Measurements from ENCODE around the gene MLPH.

The MLPH gene

GRCh38 chr2:237561221-237561620 lies 74.2 kb downstream of the MLPH start:
- H3K9me3 ChIP-seq (ENCODE audit: insufficient read depth, low read length, severe bottlenecking), result no peaks in the 10 kb centered on the region

GRCh38 chr2:237563816-237564215 lies 76.8 kb downstream of the MLPH start:
- no peak for ATAC-seq (ENCODE audit: insufficient read depth, low read depth)
- H3K9me3 ChIP-seq (ENCODE audit: insufficient read depth, low read length, severe bottlenecking), result no peaks in the 10 kb centered on the region
- no peaks in the 10 kb centered on the region for H3K79me2 ChIP-seq (ENCODE audit: insufficient read depth, low read length)
- no peak overlapping the region for H3K9ac ChIP-seq (ENCODE audit: low read depth, low read length)
- no peaks in the 10 kb centered on the region for H4K20me1 ChIP-seq (ENCODE audit: insufficient read depth, low read length)
- no peak overlapping the region for H3K27ac ChIP-seq (ENCODE audit: low read length)
- DNase-seq, result no peak
- no peaks in the 10 kb centered on the region for H3K36me3 ChIP-seq (ENCODE audit: insufficient read depth, low read length)
- H3K27me3 ChIP-seq (ENCODE audit: insufficient read depth, low read length, poor library complexity), result no peaks in the 10 kb centered on the region
- no peak for TF ChIP-seq EZH2 (IDR thresholded peaks at IDR 0.05; ENCODE audit: borderline replicate concordance, low read depth, low read length, severe bottlenecking)
- TF ChIP-seq CTCF (IDR thresholded peaks at IDR 0.05; ENCODE audit: borderline replicate concordance, extremely low read depth, low read length, poor library complexity, severe bottlenecking), result no peak
- no peak overlapping the region for H3K4me2 ChIP-seq (ENCODE audit: insufficient read depth, low read length)
- no peak overlapping the region for H2AFZ ChIP-seq (ENCODE audit: low read depth, low read length)
- H3K4me3 ChIP-seq (ENCODE audit: low read depth in 1 of 2, low read length in 2 of 2), result no peak overlapping the region
- H3K4me1 ChIP-seq (ENCODE audit: insufficient read depth, low read length), result no peaks in the 10 kb centered on the region

More at GRCh38 chr2:237561221-237561620, 74.2 kb downstream of the MLPH start:
- H4K20me1 ChIP-seq (ENCODE audit: insufficient read depth, low read length), result no peaks in the 10 kb centered on the region
- no peak overlapping the region for H3K4me2 ChIP-seq (ENCODE audit: insufficient read depth, low read length)
- ATAC-seq (ENCODE audit: insufficient read depth, low read depth) (no peak), DNase-seq (no peak)
- no peaks in the 10 kb centered on the region for H3K4me1 ChIP-seq (ENCODE audit: insufficient read depth, low read length)
- H2AFZ ChIP-seq (ENCODE audit: low read depth, low read length), result no peak overlapping the region
- H3K79me2 ChIP-seq (ENCODE audit: insufficient read depth, low read length), result no peaks in the 10 kb centered on the region
- no peaks in the 10 kb centered on the region for H3K27me3 ChIP-seq (ENCODE audit: insufficient read depth, low read length, poor library complexity)
- no peak overlapping the region for H3K27ac ChIP-seq (ENCODE audit: low read length)
- no peak overlapping the region for H3K4me3 ChIP-seq (ENCODE audit: low read depth in 1 of 2, low read length in 2 of 2)
- no peaks in the 10 kb centered on the region for H3K36me3 ChIP-seq (ENCODE audit: insufficient read depth, low read length)
- no peak overlapping the region for H3K9ac ChIP-seq (ENCODE audit: low read depth, low read length)
- TF ChIP-seq CTCF (IDR thresholded peaks at IDR 0.05; ENCODE audit: borderline replicate concordance, extremely low read depth, low read length, poor library complexity, severe bottlenecking) (no peak), EZH2 (IDR thresholded peaks at IDR 0.05; ENCODE audit: borderline replicate concordance, low read depth, low read length, severe bottlenecking) (no peak)

GRCh38 chr2:237564526-237565131 lies 77.6 kb downstream of the MLPH start:
- no peaks in the 10 kb centered on the region for H3K9me3 ChIP-seq (ENCODE audit: insufficient read depth, low read length, severe bottlenecking)
- H3K4me3 ChIP-seq (ENCODE audit: low read depth in 1 of 2, low read length in 2 of 2), result no peak overlapping the region
- no peaks in the 10 kb centered on the region for H3K36me3 ChIP-seq (ENCODE audit: insufficient read depth, low read length)
- no peak for TF ChIP-seq EZH2 (IDR thresholded peaks at IDR 0.05; ENCODE audit: borderline replicate concordance, low read depth, low read length, severe bottlenecking)
- no peak for TF ChIP-seq CTCF (IDR thresholded peaks at IDR 0.05; ENCODE audit: borderline replicate concordance, extremely low read depth, low read length, poor library complexity, severe bottlenecking)
- no peak overlapping the region for H3K27ac ChIP-seq (ENCODE audit: low read length)
- H3K27me3 ChIP-seq (ENCODE audit: insufficient read depth, low read length, poor library complexity), result no peaks in the 10 kb centered on the region
- DNase-seq (no peak), ATAC-seq (ENCODE audit: insufficient read depth, low read depth) (no peak)
- no peak overlapping the region for H3K4me2 ChIP-seq (ENCODE audit: insufficient read depth, low read length)
- no peak overlapping the region for H2AFZ ChIP-seq (ENCODE audit: low read depth, low read length)
- H3K9ac ChIP-seq (ENCODE audit: low read depth, low read length), result no peak overlapping the region
- no peaks in the 10 kb centered on the region for H3K4me1 ChIP-seq (ENCODE audit: insufficient read depth, low read length)
- no peaks in the 10 kb centered on the region for H3K79me2 ChIP-seq (ENCODE audit: insufficient read depth, low read length)
- no peaks in the 10 kb centered on the region for H4K20me1 ChIP-seq (ENCODE audit: insufficient read depth, low read length)

All from DND-41 (cell line).